ENCODE data around the gene TESK2. TPM values are rescaled to one million over a fixed set of nuclear protein-coding genes. Genes with fewer than 3 reads are reported as not detected.

Gene TESK2
- total and polyA plus RNA-seq, 2 of the 8 experiments (the other 6 are each of a cell fraction or from before 2014, with no cell fraction given) = 10.8 to 12.6 TPM

- peaks cover 0 to 8% (median 3%) of the 10 kb centered on the region in 4 experiments; a peak in 6 of 7 replicates for H3K4me1 ChIP-seq (replicated peaks in 1 of 4; ENCODE audit: control insufficient read depth in 3 of 4, insufficient read depth in 4 of 4, low read length in 3 of 4)
- peak overlapping the region; percentile 60 for H2BK12ac ChIP-seq (ENCODE audit: low read depth, low read length)
- H2AFZ ChIP-seq (ENCODE audit: low read length) = peak overlapping the region; percentile 44; the same call in 1 of the 2 replicates
- peak overlapping the region; percentile 11; the same call in 1 of the 2 replicates for H2BK5ac ChIP-seq (ENCODE audit: low read depth, low read length)
- peaks cover 11% of the 10 kb centered on the region for H3K23me2 ChIP-seq (ENCODE audit: low read depth, low read length)
- H3K27me3 ChIP-seq (replicated peaks in 1 of 4; ENCODE audit: control insufficient read depth in 3 of 4, extremely low read depth in 1 of 4, insufficient read depth in 3 of 4, low read length in 3 of 4) = no peaks in the 10 kb centered on the region
- H4K91ac ChIP-seq (replicated peaks; ENCODE audit: insufficient read length, low read length) = no peak overlapping the region
- H4K8ac ChIP-seq (ENCODE audit: extremely low read depth, insufficient read depth, low read length) = no peak overlapping the region
- H2BK20ac ChIP-seq (ENCODE audit: low read length) = no peak overlapping the region
- no peak overlapping the region; the same call in 1 of the 2 replicates for H3K27ac ChIP-seq (ENCODE audit: low read depth, low read length)
- H3K36me3 ChIP-seq (ENCODE audit: control insufficient read depth in 2 of 4, insufficient read depth in 4 of 4, low read length in 3 of 4) = no peaks in the 10 kb centered on the region
- H2BK15ac ChIP-seq (ENCODE audit: low read length) = peak overlapping the region; percentile 54
- no peak overlapping the region for H3K14ac ChIP-seq (ENCODE audit: insufficient read length)
- no peak overlapping the region for H4K5ac ChIP-seq (ENCODE audit: insufficient read length, low read depth, low read length)
- no peaks in the 10 kb centered on the region for H4K20me1 ChIP-seq (replicated peaks in 1 of 2; ENCODE audit: control insufficient read depth in 1 of 2, insufficient read depth in 2 of 2, low read length in 2 of 2)
- ChIA-PET CTCF (ENCODE audit: partially characterized antibody) (interaction anchor here (0.6 to 10.1 kb wide), 22 partner anchors 13 to 480 kb away, joined by 3 to 194 read pairs (median 5); partner anchors contain the start of genes HECTD3, MUTYH, TOE1 and UROD), POLR2A (ENCODE audit: partially characterized antibody) (interaction anchor here (0.9 to 3.8 kb wide), 11 partner anchors 9 to 770 kb away, joined by 3 to 20 read pairs (median 4); partner anchors contain the start of genes CCDC163, HPDL, MMACHC and MUTYH)
- no peak overlapping the region for H2AK5ac ChIP-seq (ENCODE audit: low read depth, low read length)
- peak overlapping the region; percentile 24 to 54 (median 32); a peak in 6 of 8 replicates for H3K4me3 ChIP-seq (ENCODE audit: extremely low read depth in 1 of 4, insufficient read depth in 2 of 4, low read depth in 3 of 4, low read length in 4 of 4)
- no peak overlapping the region for H3K4ac ChIP-seq (replicated peaks; ENCODE audit: insufficient read length, low read depth, low read length)
- peak overlapping the region; percentile 56 to 93 for H3K4me2 ChIP-seq (ENCODE audit: insufficient read depth in 1 of 2, low read depth in 2 of 2, low read length in 2 of 2)
- FAIRE-seq = no peak
- 0 out of 4 replicates have a peak, but pooled peaks cover 0 to 2% of the 10 kb centered on the region in 2 experiments for H3K9me3 ChIP-seq (ENCODE audit: insufficient read depth in 2 of 2, low read depth in 1 of 2, low read length in 1 of 2)
- no peaks in the 10 kb centered on the region; the same call in 1 of the 2 replicates for H3K79me1 ChIP-seq (ENCODE audit: low read depth, low read length)
- H3K56ac ChIP-seq (replicated peaks; ENCODE audit: insufficient read length, low read depth, low read length) = no peak overlapping the region
- H3K18ac ChIP-seq (ENCODE audit: extremely low read depth, low read length) = no peak overlapping the region
- H3K9ac ChIP-seq (replicated peaks in 1 of 4; ENCODE audit: extremely low read depth in 1 of 4, low read depth in 3 of 4, low read length in 3 of 4) = no peak overlapping the region
- no peak for TF ChIP-seq TAF1 (IDR thresholded peaks at IDR 0.05; ENCODE audit: low read depth, low read length)
- TF ChIP-seq MAFK (IDR thresholded peaks at IDR 0.05; ENCODE audit: low read depth, low read length) = peak; percentile 60; the same call in 1 of the 2 replicates
- TF ChIP-seq ATF3 (IDR thresholded peaks at IDR 0.05; ENCODE audit: insufficient read depth, low read depth, low read length) = no peak
- DNase-seq (ENCODE audit: low read depth in 1 of 2, low spot score in 2 of 2) = no peak
- H3K79me2 ChIP-seq (ENCODE audit: control insufficient read depth in 1 of 2, insufficient read depth in 2 of 2, low read length in 2 of 2) = peaks cover 0 to 18% of the 10 kb centered on the region in 2 experiments; a peak in 1 of 4 replicates
- H2BK120ac ChIP-seq (replicated peaks; ENCODE audit: low read depth, low read length) = no peak overlapping the region
- no peak overlapping the region for H3K23ac ChIP-seq (ENCODE audit: insufficient read length)
- WGBS, 2 experiments (ENCODE audit: extremely low coverage in 1 of 2, insufficient coverage in 1 of 2, insufficient read length in 1 of 2, insufficient replicate concordance in 2 of 2, low coverage in 1 of 2, low lambda C conversion rate in 2 of 2, missing lambda C conversion rate in 1 of 2) = 54% methylated on average over 19 of the region's 19 CpGs; no CpG with 5 or more reads in 1 of the 2 experiments
These were observed 711 bp upstream of the TESK2 start for GRCh38 chr1:45491487-45492260.
